Measurements from ENCODE around the gene ZNF629. TPM values are rescaled to one million over a fixed set of nuclear protein-coding genes. Genes with fewer than 3 reads are reported as not detected.

ZNF629 gene
- total and polyA plus RNA-seq, 5 experiments from 2014 or later, result 0.17 to 10.0 (median 2.5) TPM

DNA sequence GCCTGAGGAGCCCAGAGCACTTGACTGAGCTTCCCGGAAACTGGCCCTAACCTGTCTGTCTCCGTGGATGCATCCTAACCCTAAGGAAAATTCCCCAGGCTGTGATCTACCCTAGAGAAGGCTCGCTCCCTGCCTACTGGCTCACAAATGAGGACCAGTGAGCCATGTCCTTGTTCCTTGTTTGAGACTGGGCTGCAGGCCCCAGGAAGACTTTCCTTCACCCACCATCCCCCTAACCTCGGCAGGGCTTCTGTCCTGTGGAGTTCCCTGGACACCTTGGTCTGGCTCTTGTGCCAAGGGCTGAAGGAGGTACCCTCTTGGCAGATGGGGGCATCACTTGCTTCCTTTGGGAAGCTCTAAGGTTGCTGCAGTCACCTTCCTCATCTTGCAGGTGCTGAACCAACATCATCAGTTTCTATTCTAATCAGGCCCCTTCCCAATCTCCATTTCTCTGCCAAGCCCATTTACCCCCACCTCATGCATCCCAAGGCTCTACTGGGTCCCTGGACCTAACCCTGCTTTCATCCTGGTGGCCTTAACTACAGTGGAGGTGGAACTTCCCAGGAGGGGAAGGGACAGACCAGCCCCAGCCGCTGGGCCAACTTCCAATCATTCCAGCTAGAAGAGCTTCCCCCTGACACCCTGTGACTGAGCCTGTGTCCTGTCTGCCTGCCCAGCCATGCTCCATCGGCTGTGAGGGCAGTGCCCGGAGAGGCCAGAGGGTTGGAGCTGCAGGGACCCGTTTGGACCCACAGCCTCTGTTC lies 12.5 kb downstream of the ZNF629 start:
- H3K27me3 Mint-ChIP-seq, result peaks cover 0 to 5% (median 2%) of the 10 kb centered on the region in 5 donors
- H3K4me1 Mint-ChIP-seq, result peaks cover 23 to 32% (median 28%) of the 10 kb centered on the region in 4 donors
- peak overlapping the region; percentile 84 to 96 (median 92) for H3K4me3 Mint-ChIP-seq
- no peaks in the 10 kb centered on the region for H3K9me3 Mint-ChIP-seq
- POLR2A ChIA-PET, result interaction anchor here (0.5 to 1.5 kb wide), 11 partner anchors 12 to 723 kb away, joined by 3 to 8 read pairs (median 4); partner anchors contain the start of genes PHKG2 and RNF40
- peak overlapping the region in 9 of 10 donors; percentile 16 to 82 (median 60) for H3K27ac Mint-ChIP-seq
- DNase-seq (no peak), ATAC-seq (peak; percentile 2 to 3)
- peaks cover 0 to 46% (median 4%) of the 10 kb centered on the region in 3 donors for H3K36me3 Mint-ChIP-seq

DNA sequence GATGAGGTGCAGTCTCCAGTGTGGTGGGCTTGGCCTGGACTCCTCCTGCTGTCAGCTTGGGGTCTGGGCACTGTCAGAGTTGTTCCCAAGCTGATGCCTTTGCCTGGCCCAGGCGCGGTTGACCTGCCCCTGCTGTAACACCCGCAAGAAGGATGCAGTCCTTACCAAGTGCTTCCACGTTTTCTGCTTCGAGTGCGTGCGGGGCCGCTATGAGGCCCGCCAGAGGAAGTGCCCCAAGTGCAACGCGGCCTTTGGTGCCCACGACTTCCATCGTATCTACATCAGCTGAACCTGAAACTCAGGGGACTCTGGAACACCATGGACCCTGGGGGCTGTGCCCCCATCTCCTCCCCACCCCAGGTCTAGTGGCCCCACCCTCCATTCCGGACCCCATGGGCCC lies 13.2 kb downstream of the ZNF629 start:
- POLR2A ChIA-PET, result interaction anchor here (0.5 to 1.5 kb wide), 5 partner anchors 11 to 700 kb away, joined by 3 to 4 read pairs (median 3); partner anchors contain the start of genes PHKG2 and RNF40
- Mint-ChIP-seq H3K27ac (peak overlapping the region in 3 of 10 donors; percentile 19 to 44 (median 25)), H3K4me3 (peak overlapping the region in 1 of 10 donors; percentile 96), H3K36me3 (peaks cover 0 to 52% (median 7%) of the 10 kb centered on the region in 3 donors), H3K9me3 (no peaks in the 10 kb centered on the region), H3K4me1 (peaks cover 25 to 34% (median 28%) of the 10 kb centered on the region in 4 donors), H3K27me3 (peaks cover 0 to 5% (median 2%) of the 10 kb centered on the region in 5 donors)
- no peak for ATAC-seq
- DNase-seq, result no peak

DNA sequence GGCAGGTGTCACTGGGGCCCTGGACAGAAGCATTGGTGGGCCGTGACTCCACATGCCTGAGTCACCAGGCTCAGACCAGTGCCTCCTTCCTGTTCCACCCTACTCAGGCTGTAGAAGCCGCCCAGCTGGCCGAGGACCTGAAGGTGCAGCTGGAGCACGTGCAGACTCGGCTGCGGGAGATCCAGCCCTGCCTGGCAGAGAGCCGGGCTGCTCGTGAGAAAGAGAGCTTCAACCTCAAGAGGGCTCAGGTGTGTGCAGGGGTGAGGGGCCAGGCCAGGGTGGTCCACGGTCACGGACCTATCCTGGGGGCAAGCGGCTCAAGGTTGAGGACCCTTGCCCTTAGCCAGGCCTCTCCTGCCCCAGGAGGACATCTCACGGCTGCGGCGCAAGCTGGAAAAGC lies 15.3 kb downstream of the ZNF629 start:
- DNase-seq (no peak), ATAC-seq (no peak)
- peak overlapping the region in 3 of 10 donors; percentile 5 to 68 (median 43) for H3K27ac Mint-ChIP-seq
- peaks cover 0 to 72% (median 18%) of the 10 kb centered on the region in 3 donors for H3K36me3 Mint-ChIP-seq
- H3K4me3 Mint-ChIP-seq, result no peak overlapping the region
- H3K9me3 Mint-ChIP-seq, result no peaks in the 10 kb centered on the region
- POLR2A ChIA-PET, result interaction anchor here (1.2 kb wide), 1 partner anchor 9 kb away, joined by 3 read pairs; no protein-coding TSS in a partner anchor
- H3K4me1 Mint-ChIP-seq, result peaks cover 22 to 33% (median 29%) of the 10 kb centered on the region in 4 donors
- H3K27me3 Mint-ChIP-seq, result no peaks in the 10 kb centered on the region

DNA sequence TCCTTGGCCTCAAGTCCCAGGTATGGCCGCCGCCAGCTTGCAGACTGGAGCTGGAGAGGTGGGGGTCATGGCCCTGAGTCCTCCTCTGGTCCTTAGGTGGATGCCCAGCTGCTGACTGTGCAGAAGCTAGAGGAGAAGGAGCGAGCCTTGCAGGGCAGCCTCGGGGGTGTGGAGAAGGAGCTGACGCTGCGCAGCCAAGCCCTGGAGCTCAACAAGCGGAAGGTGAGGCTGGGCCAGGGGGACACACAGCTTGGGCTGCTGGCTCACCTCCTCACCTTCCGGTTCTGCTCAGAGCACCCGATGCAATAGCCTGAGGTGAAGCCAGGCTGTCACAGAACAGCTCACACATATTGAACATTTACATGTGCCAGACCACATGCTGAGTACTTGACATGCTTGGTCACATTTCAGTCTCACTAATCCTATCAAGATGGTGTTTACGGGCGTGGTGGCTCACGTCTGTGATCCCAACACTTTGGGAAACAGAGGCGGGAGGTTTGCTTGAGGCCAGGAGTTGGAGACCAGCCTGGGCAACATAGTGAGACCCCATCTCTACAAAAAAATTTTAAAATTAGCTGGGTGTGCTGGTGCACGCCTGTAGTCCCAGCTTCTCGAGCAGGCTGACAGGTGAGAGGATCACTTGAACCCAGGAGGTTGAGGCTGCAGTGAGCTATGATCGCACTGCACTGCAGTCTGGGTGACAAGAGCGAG lies 17.5 kb downstream of the ZNF629 start:
- Mint-ChIP-seq H3K9me3 (no peaks in the 10 kb centered on the region), H3K4me3 (no peak overlapping the region), H3K27me3 (no peaks in the 10 kb centered on the region), H3K27ac (no peak overlapping the region), H3K36me3 (peaks cover 0 to 92% (median 22%) of the 10 kb centered on the region in 3 donors), H3K4me1 (peaks cover 21 to 23% (median 21%) of the 10 kb centered on the region in 4 donors)
- DNase-seq (no peak), ATAC-seq (no peak)
- POLR2A ChIA-PET, result interaction anchor here (0.6 to 1.2 kb wide), 3 partner anchors 10 to 110 kb away, joined by 3 to 7 read pairs (median 4); partner anchors contain the start of gene FBRS

DNA sequence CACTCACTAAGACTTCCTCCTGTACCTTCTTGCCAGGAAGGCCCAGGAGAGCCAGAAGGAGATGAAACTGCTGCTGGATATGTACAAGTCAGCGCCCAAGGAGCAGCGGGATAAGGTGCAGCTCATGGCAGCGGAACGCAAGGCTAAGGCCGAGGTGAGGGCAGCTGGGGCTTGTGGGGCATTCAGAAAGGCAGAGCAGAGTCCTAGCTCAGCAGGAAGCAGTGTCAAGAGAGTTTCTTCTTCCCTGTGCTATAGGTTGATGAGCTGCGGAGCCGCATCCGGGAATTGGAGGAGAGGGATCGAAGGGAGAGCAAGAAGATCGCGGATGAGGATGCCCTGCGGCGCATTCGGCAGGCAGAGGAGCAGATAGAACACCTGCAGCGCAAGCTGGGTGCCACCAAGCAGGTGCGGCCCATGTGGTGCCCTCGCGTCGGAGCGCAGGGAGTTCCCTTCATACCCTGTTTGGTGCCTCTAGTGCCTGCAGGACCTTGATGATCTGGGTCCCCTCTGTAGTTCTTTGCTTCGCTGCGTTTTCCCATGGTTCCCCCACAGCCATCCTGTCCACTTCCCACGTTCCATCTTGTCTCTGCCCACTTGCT lies 18.3 kb downstream of the ZNF629 start:
- no peak overlapping the region for H3K4me3 Mint-ChIP-seq
- peak overlapping the region in 4 of 10 donors; percentile 20 to 70 (median 50) for H3K27ac Mint-ChIP-seq
- H3K9me3 Mint-ChIP-seq, result no peaks in the 10 kb centered on the region
- ATAC-seq (no peak), DNase-seq (no peak)
- H3K27me3 Mint-ChIP-seq, result no peaks in the 10 kb centered on the region
- H3K4me1 Mint-ChIP-seq, result peaks cover 21 to 26% (median 22%) of the 10 kb centered on the region in 4 donors
- POLR2A ChIA-PET, result interaction anchor here (0.6 to 1.2 kb wide), 2 partner anchors 36 to 110 kb away, joined by 4 to 7 read pairs; partner anchors contain the start of gene FBRS
- peaks cover 0 to 94% (median 22%) of the 10 kb centered on the region in 3 donors for H3K36me3 Mint-ChIP-seq

DNA sequence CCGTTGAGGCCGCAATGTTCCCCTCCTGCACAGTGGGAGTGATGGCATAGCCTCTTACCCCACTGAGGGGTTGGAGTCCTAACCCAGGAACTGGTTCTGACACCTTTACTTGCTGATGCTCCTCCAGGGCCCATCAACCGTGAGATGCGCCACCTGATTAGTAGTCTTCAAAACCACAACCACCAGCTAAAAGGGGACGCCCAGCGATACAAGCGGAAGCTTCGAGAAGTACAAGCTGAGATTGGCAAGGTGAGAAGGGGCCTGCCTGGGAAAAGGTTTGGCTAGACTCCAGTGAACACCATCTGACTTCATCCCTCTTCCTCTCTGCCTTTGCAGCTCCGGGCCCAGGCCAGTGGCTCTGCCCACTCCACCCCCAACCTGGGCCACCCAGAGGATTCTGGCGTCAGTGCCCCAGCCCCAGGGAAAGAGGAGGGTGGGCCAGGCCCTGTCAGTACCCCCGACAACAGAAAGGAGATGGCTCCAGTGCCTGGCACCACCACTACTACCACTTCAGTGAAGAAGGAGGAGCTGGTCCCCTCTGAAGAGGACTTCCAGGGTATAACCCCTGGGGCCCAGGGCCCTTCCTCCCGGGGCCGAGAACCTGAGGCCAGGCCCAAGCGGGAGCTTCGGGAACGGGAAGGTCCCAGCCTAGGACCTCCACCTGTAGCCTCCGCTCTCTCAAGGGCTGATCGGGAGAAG lies 19.1 kb downstream of the ZNF629 start:
- Mint-ChIP-seq H3K27ac (peak overlapping the region in 2 of 10 donors; percentile 71 to 82), H3K4me1 (peaks cover 19 to 29% (median 27%) of the 10 kb centered on the region in 4 donors), H3K27me3 (no peaks in the 10 kb centered on the region), H3K9me3 (no peaks in the 10 kb centered on the region), H3K4me3 (peak overlapping the region in 1 of 10 donors; percentile 22), H3K36me3 (peaks cover 0 to 89% (median 22%) of the 10 kb centered on the region in 3 donors)
- POLR2A ChIA-PET, result interaction anchor here (0.6 kb wide), 1 partner anchor 36 kb away, joined by 7 read pairs; no protein-coding TSS in a partner anchor
- ATAC-seq (no peak), DNase-seq (peak in 1 of 10 donors; percentile 49)

DNA sequence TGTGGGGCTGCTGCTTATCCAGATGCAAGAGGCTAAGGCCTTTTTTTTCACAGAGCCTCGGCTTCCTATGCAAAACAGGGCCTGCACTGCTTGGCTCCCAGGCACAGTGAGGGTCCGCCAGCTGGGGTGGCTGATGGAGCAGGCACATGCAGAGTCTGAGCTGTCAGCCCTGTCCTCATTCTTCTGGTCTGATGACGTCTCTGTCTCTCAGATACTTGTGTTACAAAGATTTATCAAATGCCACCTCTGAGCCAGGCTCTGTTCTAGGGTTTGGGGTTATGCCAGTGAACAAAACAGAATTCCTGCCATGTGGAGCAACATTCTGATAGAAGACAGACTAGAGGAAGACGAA lies 20.1 kb downstream of the ZNF629 start:
- Mint-ChIP-seq H3K36me3 (peaks cover 0 to 79% (median 22%) of the 10 kb centered on the region in 3 donors), H3K4me3 (no peak overlapping the region), H3K27ac (peak overlapping the region in 2 of 10 donors; percentile 33 to 82), H3K9me3 (no peaks in the 10 kb centered on the region), H3K4me1 (peaks cover 13 to 32% (median 26%) of the 10 kb centered on the region in 4 donors), H3K27me3 (no peaks in the 10 kb centered on the region)
- no peak for DNase-seq
- POLR2A ChIA-PET, result interaction anchor here (0.5 to 0.7 kb wide), 2 partner anchors 843 to 957 kb away, joined by 3 read pairs; no protein-coding TSS in a partner anchor
- ATAC-seq, result no peak

DNA sequence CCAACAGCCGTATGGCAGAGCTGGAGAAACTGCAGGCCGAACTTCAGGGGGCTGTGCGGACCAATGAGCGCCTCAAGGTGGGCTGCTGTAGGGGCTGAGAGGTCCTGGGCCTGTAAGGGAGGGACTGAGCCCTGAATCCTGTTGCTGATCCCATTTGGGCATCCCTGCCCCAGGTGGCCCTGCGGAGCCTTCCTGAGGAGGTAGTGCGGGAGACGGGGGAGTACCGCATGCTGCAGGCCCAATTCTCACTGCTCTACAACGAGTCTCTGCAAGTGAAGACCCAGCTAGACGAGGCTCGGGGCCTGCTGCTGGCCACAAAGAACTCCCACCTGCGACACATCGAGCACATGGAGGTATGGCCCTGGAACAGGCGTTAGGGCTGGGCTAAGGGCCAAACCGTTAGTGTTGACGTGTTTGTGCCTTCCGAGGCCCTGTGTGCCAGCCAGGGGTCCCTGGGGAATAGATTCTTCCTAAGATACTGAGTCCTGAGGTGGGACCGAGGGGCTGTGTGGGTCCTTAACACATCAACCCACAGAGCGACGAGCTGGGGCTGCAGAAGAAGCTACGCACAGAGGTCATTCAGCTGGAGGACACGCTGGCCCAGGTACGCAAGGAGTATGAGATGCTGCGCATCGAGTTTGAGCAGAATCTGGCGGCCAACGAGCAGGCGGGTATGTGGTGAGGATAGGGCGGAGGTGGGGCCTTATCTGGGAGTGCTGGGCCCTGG lies 20.6 kb downstream of the ZNF629 start:
- H3K36me3 Mint-ChIP-seq, result peaks cover 0 to 73% (median 22%) of the 10 kb centered on the region in 3 donors
- DNase-seq, result no peak
- H3K27ac Mint-ChIP-seq, result peak overlapping the region in 1 of 10 donors; percentile 33
- H3K9me3 Mint-ChIP-seq, result no peaks in the 10 kb centered on the region
- ATAC-seq, result no peak
- no peaks in the 10 kb centered on the region for H3K27me3 Mint-ChIP-seq
- POLR2A ChIA-PET, result interaction anchor here (0.5 to 0.7 kb wide), 2 partner anchors 842 to 956 kb away, joined by 3 read pairs; no protein-coding TSS in a partner anchor
- H3K4me1 Mint-ChIP-seq, result peaks cover 14 to 34% (median 27%) of the 10 kb centered on the region in 4 donors
- no peak overlapping the region for H3K4me3 Mint-ChIP-seq

DNA sequence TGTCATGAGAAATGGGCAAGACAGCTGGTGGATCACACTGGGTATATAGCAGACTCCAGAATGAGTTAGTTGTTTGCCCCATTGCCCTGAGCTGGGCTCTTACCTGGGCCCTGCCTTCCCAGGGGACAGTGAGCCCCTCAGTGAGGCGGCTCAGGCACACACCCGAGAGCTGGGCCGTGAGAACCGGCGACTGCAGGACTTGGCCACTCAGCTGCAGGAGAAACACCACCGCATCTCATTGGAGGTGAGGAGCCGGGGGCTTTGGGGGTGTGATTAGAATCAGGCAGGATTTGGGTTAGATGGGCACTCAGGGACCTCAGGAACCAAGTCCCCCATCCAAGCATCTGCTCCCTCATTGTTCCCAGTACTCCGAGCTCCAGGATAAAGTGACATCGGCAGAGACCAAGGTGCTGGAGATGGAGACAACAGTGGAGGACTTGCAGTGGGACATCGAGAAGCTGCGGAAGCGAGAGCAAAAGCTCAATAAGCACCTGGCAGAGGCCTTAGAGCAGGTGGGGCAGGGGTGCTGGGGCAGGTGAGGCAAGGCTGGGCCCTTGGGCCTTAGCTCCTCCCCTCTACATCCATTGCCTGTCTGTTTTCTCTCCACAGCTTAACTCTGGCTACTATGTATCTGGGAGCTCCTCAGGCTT lies 22.1 kb downstream of the ZNF629 start:
- H3K9me3 Mint-ChIP-seq, result no peaks in the 10 kb centered on the region
- peak overlapping the region in 1 of 10 donors; percentile 60 for H3K27ac Mint-ChIP-seq
- peaks cover 20 to 43% (median 36%) of the 10 kb centered on the region in 4 donors for H3K4me1 Mint-ChIP-seq
- DNase-seq (no peak), ATAC-seq (no peak)
- H3K4me3 Mint-ChIP-seq, result no peak overlapping the region
- no peaks in the 10 kb centered on the region for H3K27me3 Mint-ChIP-seq
- POLR2A ChIA-PET, result interaction anchor here (1.3 to 1.5 kb wide), 2 partner anchors 49 to 103 kb away, joined by 3 read pairs; no protein-coding TSS in a partner anchor
- H3K36me3 Mint-ChIP-seq, result peaks cover 0 to 59% (median 18%) of the 10 kb centered on the region in 3 donors

DNA sequence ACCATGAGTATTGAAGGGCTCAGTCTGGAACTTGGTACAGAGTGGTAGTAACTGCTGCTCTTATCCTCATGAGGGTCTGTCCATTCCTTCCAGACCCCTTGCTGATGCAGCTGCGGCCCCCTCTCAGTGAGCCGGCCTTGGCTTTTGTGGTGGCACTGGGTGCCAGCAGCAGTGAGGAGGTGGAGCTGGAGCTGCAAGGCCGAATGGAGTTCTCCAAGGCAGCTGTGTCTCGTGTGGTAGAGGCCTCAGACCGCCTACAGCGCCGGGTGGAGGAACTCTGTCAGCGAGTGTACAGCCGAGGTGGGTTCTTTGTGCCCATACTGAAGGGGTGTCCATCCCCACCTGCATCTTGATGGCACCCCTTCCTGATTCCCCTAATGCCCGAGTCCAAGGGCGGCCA lies 22.9 kb downstream of the ZNF629 start:
- H3K27me3 Mint-ChIP-seq, result no peaks in the 10 kb centered on the region
- H3K4me3 Mint-ChIP-seq, result peak overlapping the region in 7 of 10 donors; percentile 57 to 99 (median 94)
- DNase-seq (no peak), ATAC-seq (no peak)
- no peaks in the 10 kb centered on the region for H3K9me3 Mint-ChIP-seq
- H3K36me3 Mint-ChIP-seq, result peaks cover 0 to 52% (median 18%) of the 10 kb centered on the region in 3 donors
- H3K4me1 Mint-ChIP-seq, result peaks cover 20 to 51% (median 35%) of the 10 kb centered on the region in 4 donors
- POLR2A ChIA-PET, result interaction anchor here (0.6 to 1.5 kb wide), 3 partner anchors 13 to 102 kb away, joined by 3 to 5 read pairs (median 3); no protein-coding TSS in a partner anchor
- peak overlapping the region in 4 of 10 donors; percentile 12 to 95 (median 56) for H3K27ac Mint-ChIP-seq

Measured in naive thymus-derived CD8-positive, alpha-beta T cell (primary cell).